ENCODE measurements around the gene FAM107B. TPM values are rescaled to one million over a fixed set of nuclear protein-coding genes. Genes with fewer than 3 reads are reported as not detected.

Gene FAM107B
- total RNA-seq (10 to 100 TPM; 20.9 to 81.7 (median 53.9) TPM), polyA plus RNA-seq (10 to 100 TPM; 16.0 to 78.9 (median 21.8) TPM)
- long read RNA-seq, donor 1, transcript FAM107B-211 (4 exons, 2,633 nt), result major isoform, 5 of 6 reads
- long read RNA-seq, donor 1, partial matches to known transcripts, result 0 of 6 reads
- long read RNA-seq, donor 1, other reads (novel, unspliced or antisense), result 0 of 6 reads
- long read RNA-seq, donor 2, partial matches to known transcripts, result 0 of 6 reads
- long read RNA-seq, donor 2, other reads (novel, unspliced or antisense), result 0 of 6 reads
- long read RNA-seq, donor 3, partial matches to known transcripts, result 0 of 4 reads
- long read RNA-seq, donor 3, other reads (novel, unspliced or antisense), result 0 of 4 reads
- long read RNA-seq, donor 4, partial matches to known transcripts, result 0 of 15 reads
- long read RNA-seq, donor 4, other reads (novel, unspliced or antisense), result 12 of 15 reads
- long read RNA-seq, donor 5, transcript FAM107B-205 (5 exons, 2,374 nt), result minor isoform, 5 of 61 reads
- long read RNA-seq, donor 5, transcript FAM107B-211 (4 exons, 2,633 nt), result major isoform, 45 of 61 reads
- long read RNA-seq, donor 5, partial matches to known transcripts, result 2 of 61 reads
- long read RNA-seq, donor 5, other reads (novel, unspliced or antisense), result 9 of 61 reads
- long read RNA-seq, donor 6, partial matches to known transcripts, result 0 of 2 reads
- long read RNA-seq, donor 6, other reads (novel, unspliced or antisense), result 2 of 2 reads
- long read RNA-seq, donor 7, partial matches to known transcripts, result 0 of 4 reads
- long read RNA-seq, donor 7, other reads (novel, unspliced or antisense), result 0 of 4 reads
- long read RNA-seq, donor 8, partial matches to known transcripts, result 0 of 5 reads
- long read RNA-seq, donor 8, other reads (novel, unspliced or antisense), result 0 of 5 reads
- long read RNA-seq, donor 9, partial matches to known transcripts, result 0 of 4 reads
- long read RNA-seq, donor 9, other reads (novel, unspliced or antisense), result 0 of 4 reads
- long read RNA-seq, donor 10, partial matches to known transcripts, result 0 of 3 reads
- long read RNA-seq, donor 10, other reads (novel, unspliced or antisense), result 0 of 3 reads

DNA sequence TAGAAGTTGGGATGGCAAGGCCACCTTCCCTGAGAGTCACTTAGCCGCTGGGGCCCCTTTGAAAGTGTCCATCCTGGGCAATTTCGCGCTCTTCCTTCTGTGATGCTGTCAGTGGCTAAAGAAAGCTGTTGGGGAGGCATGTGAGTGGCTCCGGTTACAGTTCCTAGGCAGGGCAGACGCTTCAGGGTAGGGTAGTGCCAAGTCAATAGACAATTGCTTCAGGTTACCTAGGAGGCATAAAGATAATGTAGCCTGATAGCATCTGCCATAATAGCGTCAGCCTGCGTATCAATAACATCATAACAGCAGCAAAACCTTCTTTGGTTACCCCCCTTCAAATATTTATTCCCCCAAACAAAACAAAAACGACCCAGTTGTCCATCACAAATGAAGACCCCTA is at the start of gene FAM107B:
Gene FAM107B (minus strand): TSS at position 101 of the 400 bp plus-strand sequence. CDS start 234 bp downstream, outside the sequence.
- Histone ChIP-seq H3K4me1 (replicated peaks in 1 of 2) (no peaks in the 10 kb centered on the region), H3K9me3 (replicated peaks in 1 of 3) (no peaks in the 10 kb centered on the region), H3K36me3 (replicated peaks in 1 of 2) (no peaks in the 10 kb centered on the region), H3K27ac (no peak within 1 kb of the TSS), H3K4me3 (no peak within 1 kb of the TSS), H3K27me3 (no peaks in the 10 kb centered on the region)
- 87 to 93% (median 91%) methylated on average over 8 of the region's 8 CpGs for WGBS, 4 donors
- TF ChIP-seq POLR2A (IDR thresholded peaks at IDR 0.05), result no peak
- TF ChIP-seq, protein P1, sequence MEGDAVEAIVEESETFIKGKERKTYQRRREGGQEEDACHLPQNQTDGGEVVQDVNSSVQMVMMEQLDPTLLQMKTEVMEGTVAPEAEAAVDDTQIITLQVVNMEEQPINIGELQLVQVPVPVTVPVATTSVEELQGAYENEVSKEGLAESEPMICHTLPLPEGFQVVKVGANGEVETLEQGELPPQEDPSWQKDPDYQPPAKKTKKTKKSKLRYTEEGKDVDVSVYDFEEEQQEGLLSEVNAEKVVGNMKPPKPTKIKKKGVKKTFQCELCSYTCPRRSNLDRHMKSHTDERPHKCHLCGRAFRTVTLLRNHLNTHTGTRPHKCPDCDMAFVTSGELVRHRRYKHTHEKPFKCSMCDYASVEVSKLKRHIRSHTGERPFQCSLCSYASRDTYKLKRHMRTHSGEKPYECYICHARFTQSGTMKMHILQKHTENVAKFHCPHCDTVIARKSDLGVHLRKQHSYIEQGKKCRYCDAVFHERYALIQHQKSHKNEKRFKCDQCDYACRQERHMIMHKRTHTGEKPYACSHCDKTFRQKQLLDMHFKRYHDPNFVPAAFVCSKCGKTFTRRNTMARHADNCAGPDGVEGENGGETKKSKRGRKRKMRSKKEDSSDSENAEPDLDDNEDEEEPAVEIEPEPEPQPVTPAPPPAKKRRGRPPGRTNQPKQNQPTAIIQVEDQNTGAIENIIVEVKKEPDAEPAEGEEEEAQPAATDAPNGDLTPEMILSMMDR (IDR thresholded peaks at IDR 0.05), result no peak
- intact Hi-C loops (cut with DNase I), result no loop called here
- DNase-seq, result no peak

DNA sequence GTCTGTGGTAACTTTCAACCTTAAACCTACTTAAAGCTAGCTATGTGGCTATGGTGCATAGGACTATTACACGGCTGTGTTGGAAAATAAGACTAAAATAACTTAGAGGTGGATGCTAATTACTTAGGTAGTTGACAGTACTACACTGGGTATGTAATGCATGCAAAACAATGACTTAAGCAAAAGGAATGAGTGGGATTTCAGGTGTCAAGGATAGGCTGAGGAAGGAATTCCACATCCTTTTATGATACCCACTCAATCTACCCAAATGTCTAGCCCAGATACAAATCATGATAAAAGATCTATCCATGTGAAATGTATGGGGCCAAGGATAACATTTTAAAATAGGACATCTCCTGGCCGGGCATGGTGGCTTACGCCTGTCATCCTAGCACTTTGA is 49.3 kb upstream of the FAM107B start:
- Histone ChIP-seq H3K36me3 (replicated peaks in 1 of 2) (no peaks in the 10 kb centered on the region), H3K4me3 (no peak overlapping the region), H3K9me3 (replicated peaks in 1 of 3) (no peaks in the 10 kb centered on the region), H3K27ac (no peak overlapping the region), H3K27me3 (no peaks in the 10 kb centered on the region), H3K4me1 (replicated peaks in 1 of 2) (peaks cover 0 to 7% of the 10 kb centered on the region in 2 donors)
- intact Hi-C loops (cut with DNase I), result loop anchor here in 1 of 2 donors (5.0 to 10.0 kb wide), 2 partner anchors 172 to 219 kb away; no protein-coding TSS in a partner anchor
- WGBS, 4 donors, result 68 to 85% (median 82%) methylated on average over 3 of the region's 3 CpGs
- DNase-seq, result no peak
- TF ChIP-seq, protein P1 (IDR thresholded peaks at IDR 0.05), result no peak
- no peak for TF ChIP-seq POLR2A (IDR thresholded peaks at IDR 0.05)

DNA sequence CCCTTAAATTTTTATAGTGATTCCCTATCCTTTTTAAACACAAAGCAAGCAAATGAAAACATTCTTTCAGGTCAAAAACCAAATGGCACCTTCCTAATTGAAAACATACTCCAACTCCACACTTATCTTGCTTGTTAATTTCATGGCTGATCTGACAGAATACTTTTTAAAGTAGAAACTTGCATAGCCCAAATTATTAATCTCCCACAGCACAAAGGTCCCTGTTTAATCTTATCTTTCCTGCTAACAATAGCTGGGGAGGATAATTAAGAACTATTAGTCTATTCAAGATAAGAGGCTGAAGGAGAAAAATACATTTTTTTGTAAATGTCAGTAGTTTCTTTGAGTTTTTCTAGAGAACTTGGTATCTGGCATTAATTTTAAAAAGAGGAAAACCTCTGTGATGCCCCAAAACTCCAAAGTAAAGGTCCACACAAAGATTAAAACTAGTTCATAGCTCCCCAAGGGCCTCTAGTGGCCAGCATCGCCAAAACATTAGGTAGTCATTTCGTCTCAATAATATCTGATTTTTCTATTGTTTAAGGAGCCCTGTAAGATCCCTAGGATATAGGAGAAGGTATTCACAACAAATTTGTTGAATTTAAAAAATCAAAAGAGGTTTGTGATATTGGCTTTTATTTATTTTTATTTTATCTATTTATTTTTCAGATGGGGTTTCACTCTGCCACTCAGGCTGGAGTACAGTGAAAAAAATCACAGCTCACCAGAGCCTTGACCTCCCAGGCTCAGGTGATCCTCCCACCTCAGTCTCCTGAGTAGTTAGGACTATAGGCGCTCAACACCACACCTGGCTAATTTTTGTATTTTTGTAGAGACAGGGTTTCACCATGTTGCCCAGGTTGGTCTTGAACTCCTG is 48.4 kb upstream of the FAM107B start:
- no peaks in the 10 kb centered on the region for H3K27me3 ChIP-seq
- no peaks in the 10 kb centered on the region for H3K9me3 ChIP-seq (replicated peaks in 1 of 3)
- no peak overlapping the region for H3K4me3 ChIP-seq
- intact Hi-C loops (cut with DNase I), result loop anchor here in 1 of 2 donors (5.0 to 10.0 kb wide), 2 partner anchors 171 to 218 kb away; no protein-coding TSS in a partner anchor
- H3K4me1 ChIP-seq (replicated peaks in 1 of 2), result peaks cover 0 to 7% of the 10 kb centered on the region in 2 donors
- no peak for TF ChIP-seq POLR2A (IDR thresholded peaks at IDR 0.05)
- TF ChIP-seq, protein P1 (IDR thresholded peaks at IDR 0.05), result peak; percentile 39 to 71 (median 66)
- no peak overlapping the region for H3K27ac ChIP-seq
- H3K36me3 ChIP-seq (replicated peaks in 1 of 2), result no peaks in the 10 kb centered on the region
- DNase-seq, result peak in 6 of 7 donors; percentile 27 to 72 (median 42)
- WGBS, 4 donors, result 18 to 29% (median 24%) methylated on average over 3 of the region's 3 CpGs

Measured in adrenal gland (tissue), 19 donors.